Naive B cell (primary cell): ENCODE data around the gene KRI1. TPM values are rescaled to one million over a fixed set of nuclear protein-coding genes. Genes with fewer than 3 reads are reported as not detected.

Experiments used
- polyA plus RNA-seq, 6 donors: library from polyadenylated mRNA; unstranded; fragments of 300-500 nt; fragmentation: Illumina TruSeq; gene quantifications; one replicate each; pipeline ENCODE4 v1.2.3, GENCODE V29; 2021; ENCODE audit warnings: low read depth in 6 of 6

KRI1 gene
- polyA plus RNA-seq, 6 donors from 2014 or later = 10.6 to 47.6 (median 16.5) TPM

Other genes with a start within 250 kb of the KRI1 start
- 10 to 100 TPM; 12.9 to 36.6 (median 15.5) TPM for gene FDX2, start 250.0 kb downstream of the KRI1 start, polyA plus RNA-seq
- gene RAVER1, start 232.5 kb downstream of the KRI1 start, polyA plus RNA-seq = 10 to 100 TPM; 12.0 to 25.0 (median 15.0) TPM
- gene ICAM3, start 226.4 kb downstream of the KRI1 start, polyA plus RNA-seq = 100 to 1,000 TPM; 156 to 235 (median 200) TPM
- 10 to 100 TPM; 26.1 to 67.7 (median 48.5) TPM for gene TYK2, start 185.4 kb downstream of the KRI1 start, polyA plus RNA-seq
- gene CDC37, start 162.5 kb downstream of the KRI1 start, polyA plus RNA-seq = 10 to 100 TPM; 43.9 to 73.1 (median 53.9) TPM
- gene PDE4A, start 145.5 kb downstream of the KRI1 start, polyA plus RNA-seq = 1 to 10 TPM in 1 of 6 donors, under 1 TPM in 4, not detected in 1; 0.17 to 2.8 (median 0.25) TPM
- 1 to 10 TPM in 5 of 6 donors, under 1 TPM in 1; 0.18 to 9.8 (median 7.7) TPM for gene KEAP1, start 62.7 kb downstream of the KRI1 start, polyA plus RNA-seq
- under 1 TPM in 5 of 6 donors, not detected in 1; 0.24 to 0.96 (median 0.75) TPM for gene S1PR5, start 48.6 kb downstream of the KRI1 start, polyA plus RNA-seq
- 10 to 100 TPM in 2 of 6 donors, 1 to 10 TPM in 4; 1.7 to 20.7 (median 9.4) TPM for gene ATG4D, start 22.1 kb downstream of the KRI1 start, polyA plus RNA-seq
- 100 to 1,000 TPM; 110 to 209 (median 153) TPM for gene CDKN2D, start 3.0 kb upstream of the KRI1 start, polyA plus RNA-seq
- gene AP1M2, start 21.3 kb upstream of the KRI1 start, polyA plus RNA-seq = under 1 TPM in 2 of 6 donors, not detected in 4; 0.66 to 0.94 TPM
- 100 to 1,000 TPM; 290 to 499 (median 313) TPM for gene SLC44A2, start 59.5 kb upstream of the KRI1 start, polyA plus RNA-seq
- 10 to 100 TPM; 34.2 to 95.0 (median 71.6) TPM for gene ILF3, start 88.3 kb upstream of the KRI1 start, polyA plus RNA-seq
- gene QTRT1, start 135.4 kb upstream of the KRI1 start, polyA plus RNA-seq = 10 to 100 TPM; 39.0 to 82.5 (median 46.2) TPM
- 100 to 1,000 TPM in 1 of 6 donors, 10 to 100 TPM in 5; 53.6 to 111 (median 63.0) TPM for gene DNM2, start 152.1 kb upstream of the KRI1 start, polyA plus RNA-seq